GM12878 (cell line): ENCODE data around the gene SLC66A3. TPM values are rescaled to one million over a fixed set of nuclear protein-coding genes. Genes with fewer than 3 reads are reported as not detected.

ENCODE experiments used
- ATAC-seq: fragments of 200-7000 bp; cut with Tn5 transposase; 3 replicates; pipeline ENCODE4 v1.9.1; 2020; ENCODE audit warnings: mild to moderate bottlenecking, moderate library complexity
- BruUV-seq: library from RNA; stranded (reverse); fragments of 400-500 nt; replicated peaks from 2 replicates; lab custom pipeline; 2021; lab: Mats Ljungman, UMichigan
- CTCF ChIA-PET: fragments of 300-600 bp; sonication (Branson Sonifier 250); formaldehyde crosslinking; extraction: SDS; loops from one replicate; lab custom pipeline; 2021; ENCODE audit warnings: inconsistent platforms; lab: Yijun Ruan, JAX
- POLR2A ChIA-PET: fragments of 350-600 bp; formaldehyde crosslinking; extraction: SDS; loops from one replicate; lab custom pipeline; 2021; ENCODE audit warnings: inconsistent platforms; lab: Charles Lee
- RAD21 ChIA-PET: fragments of 300-600 bp; sonication (Branson Sonifier 250); formaldehyde crosslinking; loops from one replicate; lab custom pipeline; 2023; ENCODE audit warnings: antibody characterized with exemption; ENCODE audit not compliant: unreplicated experiment; lab: Charles Lee
- SMC1A ChIA-PET: fragments of 300-600 bp; sonication (Branson Sonifier 250); formaldehyde crosslinking; loops from one replicate; lab custom pipeline; 2023; ENCODE audit not compliant: unreplicated experiment, uncharacterized antibody; lab: Charles Lee
- DNase-seq: peaks from one replicate; pipeline ENCODE4 v3.0.0-alpha.2; 2011; ENCODE audit warnings: low read depth, low spot score
- FAIRE-seq: peaks from 3 replicates; lab custom pipeline; 2011; peaks lifted over from hg19 to GRCh38; lab: Jason Lieb, UNC
- H2AFZ ChIP-seq: 2 replicates; pipeline ENCODE4 v1.6.0; 2011; ENCODE audit warnings: low read depth, low read length, control low read depth; ENCODE audit not compliant: control insufficient read depth
- H3K27ac ChIP-seq: 2 replicates; pipeline ENCODE4 v1.5.1; 2011; ENCODE audit warnings: control low read depth; ENCODE audit not compliant: control insufficient read depth, insufficient read depth
- H3K27me3 ChIP-seq, 2 experiments: replicated peaks in 1 of 2; 2 replicates each; pipeline versions ENCODE4 v1.6.0 to v1.6.1; 2011; ENCODE audit warnings: low read length in 1 of 2; ENCODE audit not compliant: control insufficient read depth in 2 of 2, insufficient read depth in 2 of 2
- H3K36me3 ChIP-seq, 2 experiments: 2 replicates each; pipeline ENCODE4 v1.5.1; 2011; ENCODE audit warnings: low read length in 1 of 2; ENCODE audit not compliant: control insufficient read depth in 2 of 2, insufficient read depth in 2 of 2
- H3K4me1 ChIP-seq: 2 replicates; pipeline ENCODE4 v1.6.1; 2011; ENCODE audit warnings: mild to moderate bottlenecking, low read length, moderate library complexity, mixed read lengths; ENCODE audit not compliant: control insufficient read depth, insufficient read depth
- H3K4me2 ChIP-seq: 2 replicates; pipeline ENCODE4 v1.6.0; 2011; ENCODE audit warnings: control low read depth; ENCODE audit not compliant: control insufficient read depth, insufficient read depth
- H3K4me3 ChIP-seq: fragments of 200-600 bp; sonication (generic); 2 replicates; pipeline ENCODE4 v1.5.1; 2016
- H3K79me2 ChIP-seq: 2 replicates; pipeline ENCODE4 v1.6.0; 2011; ENCODE audit warnings: low read length; ENCODE audit not compliant: control insufficient read depth, insufficient read depth
- H3K9ac ChIP-seq: 2 replicates; pipeline ENCODE4 v1.8.0; 2011; ENCODE audit warnings: low read length, control low read depth, mixed read lengths; ENCODE audit not compliant: control insufficient read depth, insufficient read depth
- H3K9me3 ChIP-seq: replicated peaks from 3 replicates; pipeline ENCODE4 v1.5.1; 2011; ENCODE audit warnings: mild to moderate bottlenecking, low read length; ENCODE audit not compliant: control insufficient read depth, insufficient read depth
- H4K20me1 ChIP-seq: 2 replicates; pipeline ENCODE4 v1.6.0; 2011; ENCODE audit not compliant: control insufficient read depth, insufficient read depth
- CHD4 ChIP-seq: fragments of 200-600 bp; sonication (generic); IDR thresholded peaks from 2 replicates; pipeline ENCODE4 v1.6.1; 2016; ENCODE audit warnings: mild to moderate bottlenecking
- E2F4 ChIP-seq: IDR thresholded peaks from 2 replicates; pipeline ENCODE4 v1.6.1; 2012; ENCODE audit warnings: low read depth, low read length, improper control_type of control experiment
- EP300 ChIP-seq, 2 experiments: fragments of 150-350 bp in 1 of 2; IDR thresholded peaks; 2 replicates each; pipeline ENCODE4 v1.6.1; 2011 to 2012; ENCODE audit warnings: low read depth in 2 of 2, low read length in 2 of 2, borderline replicate concordance in 1 of 2, improper control_type of control experiment in 1 of 2, inconsistent platforms in 1 of 2; ENCODE audit not compliant: control insufficient read depth in 1 of 2
- EZH2 ChIP-seq: IDR thresholded peaks from 2 replicates; pipeline ENCODE4 v1.6.1; 2012; ENCODE audit warnings: low read depth, mild to moderate bottlenecking, control low read depth, inconsistent platforms, low read length, borderline replicate concordance; ENCODE audit not compliant: control insufficient read depth
- HDGF ChIP-seq: fragments of 450-650 bp; IDR thresholded peaks from 2 replicates; pipeline ENCODE4 v1.6.1; 2016; ENCODE audit warnings: antibody characterized with exemption
- IKZF1 ChIP-seq: fragments of 450-650 bp; conservative IDR thresholded peaks from 2 replicates; pipeline ENCODE4 v1.6.1; 2017; ENCODE audit warnings: antibody characterized with exemption, mild to moderate bottlenecking
- KAT2A ChIP-seq: conservative IDR thresholded peaks from 2 replicates; pipeline ENCODE4 v1.6.1; 2011; ENCODE audit warnings: low read depth, low read length; ENCODE audit not compliant: control insufficient read depth
- LARP7 ChIP-seq: fragments of 450-650 bp; IDR thresholded peaks from 2 replicates; pipeline ENCODE4 v1.6.1; 2017; ENCODE audit warnings: mild to moderate bottlenecking
- MEF2B ChIP-seq: fragments of 450-650 bp; IDR thresholded peaks from 2 replicates; pipeline ENCODE4 v1.6.1; 2018; ENCODE audit warnings: mild to moderate bottlenecking, moderate library complexity; ENCODE audit not compliant: partially characterized antibody, poor library complexity, severe bottlenecking
- MTA2 ChIP-seq: fragments of 450-650 bp; IDR thresholded peaks from 2 replicates; pipeline ENCODE4 v1.6.1; 2016; ENCODE audit warnings: low read depth, mild to moderate bottlenecking, moderate library complexity
- MTA3 ChIP-seq: IDR thresholded peaks from 2 replicates; pipeline ENCODE4 v1.6.1; 2012; ENCODE audit warnings: low read length, inconsistent platforms, borderline replicate concordance
- POLR2A ChIP-seq: IDR thresholded peaks from 2 replicates; pipeline ENCODE4 v1.6.1; 2011; ENCODE audit warnings: low read depth, mild to moderate bottlenecking, low read length
- POU2F2 ChIP-seq: IDR thresholded peaks from 3 replicates; pipeline ENCODE4 v1.6.1; 2011; ENCODE audit warnings: low read depth, mild to moderate bottlenecking, low read length, borderline replicate concordance
- RELA ChIP-seq: fragments of 450-650 bp; IDR thresholded peaks from 2 replicates; pipeline ENCODE4 v1.8.0; 2014; ENCODE audit warnings: borderline replicate concordance; ENCODE audit not compliant: partially characterized antibody
- SIN3A ChIP-seq: IDR thresholded peaks from 2 replicates; pipeline ENCODE4 v1.6.1; 2012; ENCODE audit warnings: low read depth, low read length, improper control_type of control experiment
- SRF ChIP-seq, 2 experiments: IDR thresholded peaks; 2 replicates each; pipeline ENCODE4 v1.6.1; 2011; ENCODE audit warnings: low read depth in 2 of 2, low read length in 2 of 2, mild to moderate bottlenecking in 1 of 2, moderate library complexity in 1 of 2
- WGBS: methylation state at CpG from one replicate; pipeline ENCODE4 v1.1.6; 2016; ENCODE audit warnings: low lambda C conversion rate; ENCODE audit not compliant: insufficient replicate concordance, insufficient coverage; ENCODE audit errors: missing lambda C conversion rate; 5-methylcytosine and 5-hydroxymethylcytosine counted together
- in situ Hi-C: fragments of 300-500 bp; cut with MboI; formaldehyde crosslinking; loops from 9 replicates; pipeline ENCODE4 v1.14.3; 2018; ENCODE audit warnings: mixed read lengths
- intact Hi-C: fragments of 100-400 bp; cut with micrococcal nuclease; formaldehyde crosslinking; loops from one replicate; pipeline ENCODE4 v1.14.2; 2022; ENCODE audit not compliant: unreplicated experiment
- polyA plus RNA-seq, 11 experiments: library from polyadenylated mRNA; depleted of rRNA in 4 of 11; unstranded in 6 of 11; stranded (reverse) in 5 of 11; fragments of >200 nt; fragmentation: Nextera tagmentation in 4 of 11; fragmentation: Illumina TruSeq in 1 of 11; extraction: Ambion mirVana in 4 of 11; extraction: Trizol in 1 of 11; gene quantifications; 1 replicate in 1 of 11; 2 replicates in 10 of 11; pipeline versions ENCODE4 v1.2.1 to v1.2.3, GENCODE V29; 2011 to 2016; ENCODE audit warnings: inconsistent platforms in 2 of 11, missing spikeins in 2 of 11, low read depth in 1 of 11
- total RNA-seq, 4 experiments: library from RNA; depleted of rRNA in 3 of 4; stranded (reverse); fragments of >200 nt in 3 of 4; fragmentation: Illumina TruSeq in 1 of 4; extraction: Trizol in 1 of 4; gene quantifications; 2 replicates each; pipeline versions ENCODE4 v1.2.1 to v1.2.3, GENCODE V29; 2013 to 2021
- TF ChIP-seq, protein P1 (sequence below): fragments of 450-650 bp; IDR thresholded peaks from 2 replicates; pipeline ENCODE4 v1.6.1; 2017; ENCODE audit warnings: borderline replicate concordance
- TF ChIP-seq, protein P2 (sequence below): IDR thresholded peaks from 2 replicates; pipeline ENCODE4 v1.6.1; 2011; ENCODE audit warnings: low read depth, mild to moderate bottlenecking, low read length, moderate library complexity, borderline replicate concordance; ENCODE audit errors: extremely low read depth

The SLC66A3 gene
- total and polyA plus RNA-seq, 10 of the 15 experiments (the other 5 are each of a cell fraction or from before 2014, with no cell fraction given), result 1.4 to 14.2 (median 6.4) TPM

GRCh38 chr2:11157731-11158130 is 2.5 kb downstream of the SLC66A3 start:
- no TSS peak for BruUV-seq
- in situ Hi-C loops, result no loop called here

GRCh38 chr2:11158916-11159573 is 3.8 kb downstream of the SLC66A3 start:
- WGBS, result 73% methylated on average over 14 of the region's 14 CpGs
- in situ Hi-C loops, result no loop called here
- Histone ChIP-seq H3K36me3 (no peaks in the 10 kb centered on the region), H3K9ac (no peak overlapping the region), H3K27ac (no peak overlapping the region), H3K27me3 (no peaks in the 10 kb centered on the region; a peak in 1 of 4 replicates), H2AFZ (no peak overlapping the region), H4K20me1 (no peaks in the 10 kb centered on the region), H3K4me3 (no peak overlapping the region), H3K79me2 (no peaks in the 10 kb centered on the region), H3K4me2 (no peak overlapping the region), H3K4me1 (peaks cover 11% of the 10 kb centered on the region), H3K9me3 (no peaks in the 10 kb centered on the region)
- SMC1A ChIA-PET, result no interaction called here
- RAD21 ChIA-PET, result interaction anchor here (0.9 kb wide), 1 partner anchor 26 kb away, joined by 4 read pairs; a partner anchor contains a TSS
- intact Hi-C loops, result no loop called here
- no peak for DNase-seq
- POLR2A ChIA-PET, result no interaction called here
- no peak for ATAC-seq
- CTCF ChIA-PET, result interaction anchor here (1.0 kb wide), 1 partner anchor 253 kb away, joined by 3 read pairs; no protein-coding TSS in a partner anchor
- no TSS peak for BruUV-seq
- no peak for FAIRE-seq
- no peak for TF ChIP-seq MEF2B
- TF ChIP-seq, protein P1, sequence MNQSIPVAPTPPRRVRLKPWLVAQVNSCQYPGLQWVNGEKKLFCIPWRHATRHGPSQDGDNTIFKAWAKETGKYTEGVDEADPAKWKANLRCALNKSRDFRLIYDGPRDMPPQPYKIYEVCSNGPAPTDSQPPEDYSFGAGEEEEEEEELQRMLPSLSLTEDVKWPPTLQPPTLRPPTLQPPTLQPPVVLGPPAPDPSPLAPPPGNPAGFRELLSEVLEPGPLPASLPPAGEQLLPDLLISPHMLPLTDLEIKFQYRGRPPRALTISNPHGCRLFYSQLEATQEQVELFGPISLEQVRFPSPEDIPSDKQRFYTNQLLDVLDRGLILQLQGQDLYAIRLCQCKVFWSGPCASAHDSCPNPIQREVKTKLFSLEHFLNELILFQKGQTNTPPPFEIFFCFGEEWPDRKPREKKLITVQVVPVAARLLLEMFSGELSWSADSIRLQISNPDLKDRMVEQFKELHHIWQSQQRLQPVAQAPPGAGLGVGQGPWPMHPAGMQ, result no peak
- no peak for TF ChIP-seq E2F4
- TF ChIP-seq EP300 (IDR thresholded peaks at IDR 0.05; ENCODE audit: borderline replicate concordance in 1 of 2, control insufficient read depth in 1 of 2, low read depth in 2 of 2, low read length in 2 of 2), result no peak

More at GRCh38 chr2:11157731-11158130, 2.5 kb downstream of the SLC66A3 start:
- no peak for TF ChIP-seq POLR2A
- TF ChIP-seq LARP7, result no peak
- TF ChIP-seq SIN3A, result no peak
- TF ChIP-seq, protein P2, sequence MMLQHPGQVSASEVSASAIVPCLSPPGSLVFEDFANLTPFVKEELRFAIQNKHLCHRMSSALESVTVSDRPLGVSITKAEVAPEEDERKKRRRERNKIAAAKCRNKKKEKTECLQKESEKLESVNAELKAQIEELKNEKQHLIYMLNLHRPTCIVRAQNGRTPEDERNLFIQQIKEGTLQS, result no peak
- TF ChIP-seq EZH2, result no peak
- TF ChIP-seq MTA2, result no peak
- TF ChIP-seq IKZF1, result no peak
- TF ChIP-seq RELA, result no peak
- TF ChIP-seq SRF (IDR thresholded peaks at IDR 0.05; ENCODE audit: low read depth in 2 of 2, low read length in 2 of 2), result no peak
- no peak for TF ChIP-seq MTA3
- TF ChIP-seq CHD4, result no peak
- TF ChIP-seq HDGF, result no peak
- no peak for TF ChIP-seq POU2F2
- no peak for TF ChIP-seq KAT2A
- H2AFZ ChIP-seq, result no peak overlapping the region
- ChIA-PET POLR2A (no interaction called here), RAD21 (no interaction called here), SMC1A (no interaction called here), CTCF (no interaction called here)
- no peak overlapping the region for H3K27ac ChIP-seq
- ATAC-seq, result no peak
- WGBS, result 75% methylated on average over 4 of the region's 4 CpGs
- no peaks in the 10 kb centered on the region for H4K20me1 ChIP-seq
- DNase-seq, result no peak
- no peak overlapping the region for H3K4me2 ChIP-seq
- peaks cover 11% of the 10 kb centered on the region for H3K4me1 ChIP-seq
- intact Hi-C loops, result no loop called here
- no peak for FAIRE-seq
- H3K36me3 ChIP-seq, result no peaks in the 10 kb centered on the region
- no peak overlapping the region for H3K9ac ChIP-seq
- H3K4me3 ChIP-seq, result no peak overlapping the region
- H3K9me3 ChIP-seq, result no peaks in the 10 kb centered on the region
- no peaks in the 10 kb centered on the region; a peak in 2 of 4 replicates for H3K27me3 ChIP-seq
- H3K79me2 ChIP-seq, result no peaks in the 10 kb centered on the region
